Nephron progenitor cell (in vitro differentiated cells): ENCODE measurements around the gene DCLRE1C.
"Not testable (repeated sequence)": the region's sequence is repeated elsewhere in the genome, so short reads cannot be mapped to it uniquely, and the experiment has no call there.

ENCODE experiments used
- DNase-seq: peaks from one replicate; pipeline ENCODE4 v3.0.0; 2021
- H3K27ac Mint-ChIP-seq: 2 replicates; pipeline ENCODE4 v1.8.0; 2021; ENCODE audit warnings: mild to moderate bottlenecking, moderate library complexity, mixed read lengths
- H3K27me3 Mint-ChIP-seq: 2 replicates; pipeline ENCODE4 v1.8.0; 2021; ENCODE audit warnings: mild to moderate bottlenecking, low read depth, mixed read lengths; ENCODE audit not compliant: poor library complexity
- H3K36me3 Mint-ChIP-seq: 2 replicates; pipeline ENCODE4 v1.8.0; 2021; ENCODE audit warnings: low read depth, mixed read lengths
- H3K4me1 Mint-ChIP-seq: 2 replicates; pipeline ENCODE4 v1.8.0; 2021; ENCODE audit warnings: mixed read lengths
- H3K4me3 Mint-ChIP-seq: 2 replicates; pipeline ENCODE4 v1.8.0; 2021; ENCODE audit warnings: mild to moderate bottlenecking, moderate library complexity, mixed read lengths
- H3K9me3 Mint-ChIP-seq: 2 replicates; pipeline ENCODE4 v1.8.0; 2021; ENCODE audit warnings: mild to moderate bottlenecking, moderate library complexity, mixed read lengths
- CTCF ChIP-seq: fragments of 200-600 bp; sonication (generic); IDR thresholded peaks from 2 replicates; pipeline ENCODE4 v1.5.0; 2021; ENCODE audit warnings: antibody characterized with exemption

Gene DCLRE1C

GRCh38 chr10:14909101-14909500, 44.8 kb downstream of the DCLRE1C start:
- no peak overlapping the region for H3K4me3 Mint-ChIP-seq
- no peak for TF ChIP-seq CTCF
- H3K9me3 Mint-ChIP-seq, result peaks cover 47% of the 10 kb centered on the region
- no peaks in the 10 kb centered on the region for H3K4me1 Mint-ChIP-seq
- H3K36me3 Mint-ChIP-seq, result peaks cover 99% of the 10 kb centered on the region
- H3K27me3 Mint-ChIP-seq, result no peaks in the 10 kb centered on the region
- no peak overlapping the region for H3K27ac Mint-ChIP-seq
- no peak for DNase-seq

GRCh38 chr10:14907591-14907990, 46.3 kb downstream of the DCLRE1C start:
- DNase-seq, H3K27me3 Mint-ChIP-seq, H3K4me1 Mint-ChIP-seq, H3K27ac Mint-ChIP-seq, H3K4me3 Mint-ChIP-seq: not testable (repeated sequence)
- Mint-ChIP-seq H3K9me3 (peaks cover 35% of the 10 kb centered on the region), H3K36me3 (peaks cover 95% of the 10 kb centered on the region)

- no peak for DNase-seq
- Mint-ChIP-seq H3K36me3 (peaks cover 95% of the 10 kb centered on the region), H3K27ac (no peak overlapping the region), H3K9me3 (peaks cover 30% of the 10 kb centered on the region), H3K4me3 (no peak overlapping the region), H3K4me1 (no peaks in the 10 kb centered on the region), H3K27me3 (no peaks in the 10 kb centered on the region)
- TF ChIP-seq CTCF, result no peak
Measured at GRCh38 chr10:14906765-14907164, 47.1 kb downstream of the DCLRE1C start.

- no peak for TF ChIP-seq CTCF
- Mint-ChIP-seq H3K9me3 (peaks cover 21% of the 10 kb centered on the region), H3K4me1 (no peaks in the 10 kb centered on the region), H3K4me3 (no peak overlapping the region), H3K27ac (no peak overlapping the region), H3K27me3 (no peaks in the 10 kb centered on the region), H3K36me3 (peaks cover 92% of the 10 kb centered on the region)
- DNase-seq, result no peak
Measured at GRCh38 chr10:14905890-14906289, 48.0 kb downstream of the DCLRE1C start.

GRCh38 chr10:14904864-14905263, 49.0 kb downstream of the DCLRE1C start:
- H3K27ac Mint-ChIP-seq, result no peak overlapping the region
- H3K9me3 Mint-ChIP-seq, result peaks cover 16% of the 10 kb centered on the region
- H3K36me3 Mint-ChIP-seq, result peaks cover 87% of the 10 kb centered on the region

GRCh38 chr10:14904316-14904732, 49.6 kb downstream of the DCLRE1C start:
- TF ChIP-seq CTCF, result peak; percentile 43
- DNase-seq, result no peak
- Mint-ChIP-seq H3K27ac (no peak overlapping the region), H3K27me3 (no peaks in the 10 kb centered on the region), H3K4me3 (no peak overlapping the region), H3K4me1 (no peaks in the 10 kb centered on the region), H3K9me3 (peaks cover 16% of the 10 kb centered on the region), H3K36me3 (peaks cover 87% of the 10 kb centered on the region)

More at GRCh38 chr10:14904864-14905263, 49.0 kb downstream of the DCLRE1C start:
- no peaks in the 10 kb centered on the region for H3K27me3 Mint-ChIP-seq
- no peak for TF ChIP-seq CTCF
- DNase-seq, result no peak
- H3K4me3 Mint-ChIP-seq, result no peak overlapping the region
- H3K4me1 Mint-ChIP-seq, result no peaks in the 10 kb centered on the region
